Cardiac septum (tissue), 1 donor: ENCODE data around the gene INTS7. TPM values are rescaled to one million over a fixed set of nuclear protein-coding genes. Genes with fewer than 3 reads are reported as not detected.

Source experiments
- DNase-seq: peaks from one replicate; pipeline ENCODE4 v3.0.0-alpha.2; 2020; ENCODE audit warnings: low spot score
- intact Hi-C: fragments of 100-400 bp; cut with DNase I; formaldehyde crosslinking; loops from one replicate; pipeline ENCODE4 v1.14.0; 2022
- microRNA-seq: library from miRNA; unstranded; fragments of <30 nt; microRNA quantifications from one replicate; pipeline ENCODE4 v1.2.0, GENCODE V29; 2020
- total RNA-seq: library from RNA; stranded (reverse); fragmentation: NEBNext Ultra II Directional; extraction: Animal tissue kit (Norgen Biotek cat#: 25700); gene quantifications from one replicate; pipeline ENCODE4 v1.2.1, GENCODE V29; 2021
- donor health status: DM: no; HTN: no; CAD: no.

INTS7 gene
- total RNA-seq, 1 donor from 2014 or later = 8.4 TPM

DNA sequence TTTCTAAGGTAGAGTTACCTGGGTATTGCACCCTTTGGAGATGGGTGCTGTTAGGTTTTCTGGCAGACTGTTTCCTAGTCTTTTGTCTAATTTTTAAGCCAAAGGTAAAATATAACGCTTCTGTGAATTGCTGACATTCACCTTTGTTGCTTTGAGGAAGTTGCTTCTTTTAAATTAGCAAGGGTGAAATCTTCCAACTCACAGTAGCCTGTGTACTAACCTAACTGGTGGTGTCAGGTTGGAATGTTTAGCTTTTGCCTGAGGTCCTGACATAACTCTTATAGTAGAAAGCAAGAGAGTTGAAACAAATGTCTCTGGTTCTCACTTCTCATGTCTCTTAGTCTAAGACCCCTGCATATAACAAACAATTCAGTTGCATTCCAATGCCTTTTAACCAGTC is 143.6 kb downstream of the INTS7 start:
- intact Hi-C loops = no loop called here
- DNase-seq = no peak

Small RNA genes lying within 50 kb of the gene (microRNA-seq; reads per million reads assigned to microRNA genes)
- gene MIR3122 = not detected

Other genes with a start within 250 kb of the INTS7 start
- gene LPGAT1, start 204.8 kb downstream of the INTS7 start, total RNA-seq = 43.4 TPM
- 0.48 TPM for gene DTL, start 191 bp upstream of the INTS7 start, total RNA-seq
- 68.1 TPM for gene PPP2R5A, start 249.9 kb upstream of the INTS7 start, total RNA-seq